Testis (tissue), 2 donors: Measurements from ENCODE around the gene TELO2.

Source experiments
- CTCF ChIP-seq, 3 experiments: fragments of 450-650 bp in 2 of 3; fragments of 200-600 bp in 1 of 3; sonication (generic) in 1 of 3; IDR thresholded peaks; one replicate each; pipeline ENCODE4 v1.5.1; 2016 to 2019; ENCODE audit warnings: antibody characterized with exemption in 3 of 3, mild to moderate bottlenecking in 2 of 3, moderate library complexity in 1 of 3
- POLR2A ChIP-seq: fragments of 450-650 bp; IDR thresholded peaks from one replicate; pipeline ENCODE4 v1.6.1; 2017; ENCODE audit warnings: antibody characterized with exemption, mild to moderate bottlenecking, moderate library complexity

DNA sequence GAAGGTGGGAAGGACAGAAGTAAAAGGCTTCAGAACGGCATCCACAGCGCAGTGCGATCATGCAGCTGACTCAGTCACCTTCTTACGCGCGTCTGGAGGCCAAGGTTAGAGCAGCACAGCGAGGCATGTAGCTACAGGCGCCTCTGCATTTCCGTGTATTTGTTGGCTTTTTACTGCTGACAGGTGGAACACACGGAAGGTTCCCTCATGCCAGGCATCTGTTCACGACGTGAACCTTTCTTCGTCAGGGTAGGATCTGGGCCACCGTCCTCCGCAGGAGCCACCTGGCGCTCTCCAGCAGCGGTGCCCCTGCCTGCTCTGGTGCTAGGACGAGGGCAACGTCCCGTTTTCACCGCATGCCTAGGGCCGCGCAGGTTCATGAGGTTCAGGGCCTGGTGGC is 55.6 kb downstream of the TELO2 start:
- TF ChIP-seq CTCF (IDR thresholded peaks at IDR 0.05) = no peak
- no peak for TF ChIP-seq POLR2A
